ENCODE data around the gene KIF1A. TPM values are rescaled to one million over a fixed set of nuclear protein-coding genes. Genes with fewer than 3 reads are reported as not detected.
A peak's percentile ranks its signal among the peaks of the same experiment; 100 is the strongest.
"Not testable (repeated sequence)": the region's sequence is repeated elsewhere in the genome, so short reads cannot be mapped to it uniquely, and the experiment has no call there.

KIF1A gene
- total RNA-seq, 1 donor from 2014 or later: 123 TPM

DNA sequence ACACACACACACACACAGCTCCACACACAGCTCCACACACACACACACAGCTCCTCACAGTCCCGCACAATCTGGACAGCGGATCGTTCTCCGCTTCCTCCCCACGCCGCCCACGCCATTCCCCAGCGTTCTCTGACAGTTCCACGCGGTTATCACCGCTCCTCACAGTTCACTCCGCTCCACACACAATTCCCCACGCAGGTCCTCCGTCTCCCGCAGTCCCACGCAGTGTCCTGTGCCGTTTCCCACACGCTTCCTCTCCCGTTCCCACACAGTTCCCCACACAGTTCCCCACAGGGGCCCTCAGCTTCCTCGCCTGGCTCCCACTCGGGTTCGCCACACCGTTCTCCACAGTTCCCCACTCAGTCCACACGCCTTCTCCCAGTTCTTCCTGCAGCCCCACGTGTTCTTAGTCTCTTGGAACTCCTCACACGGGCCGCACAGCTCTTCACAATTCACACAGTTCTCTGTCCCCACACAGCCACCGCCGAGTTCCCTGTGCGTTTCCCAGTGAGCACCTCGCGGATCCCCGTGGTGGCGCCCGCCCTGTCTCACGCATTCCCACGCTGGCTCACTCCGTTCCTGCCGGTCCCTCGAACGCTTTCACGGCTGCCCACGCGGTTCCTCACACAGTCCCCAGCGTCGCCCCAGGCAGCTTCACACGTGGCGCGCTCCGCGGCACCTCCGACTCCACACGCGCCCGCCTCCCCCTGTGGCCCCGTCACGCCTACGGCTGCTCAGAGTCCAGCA is 38.4 kb downstream of the KIF1A start:
- ATAC-seq (peak; percentile 12), DNase-seq (ENCODE audit: low spot score) (no peak)
- intact Hi-C loops (cut with DNase I): no loop called here

- DNase-seq (ENCODE audit: low spot score) (no peak), ATAC-seq (peak; percentile 46)
- intact Hi-C loops (cut with DNase I): no loop called here
Measured at GRCh38 chr2:240780023-240780700, 39.9 kb downstream of the KIF1A start.

DNA sequence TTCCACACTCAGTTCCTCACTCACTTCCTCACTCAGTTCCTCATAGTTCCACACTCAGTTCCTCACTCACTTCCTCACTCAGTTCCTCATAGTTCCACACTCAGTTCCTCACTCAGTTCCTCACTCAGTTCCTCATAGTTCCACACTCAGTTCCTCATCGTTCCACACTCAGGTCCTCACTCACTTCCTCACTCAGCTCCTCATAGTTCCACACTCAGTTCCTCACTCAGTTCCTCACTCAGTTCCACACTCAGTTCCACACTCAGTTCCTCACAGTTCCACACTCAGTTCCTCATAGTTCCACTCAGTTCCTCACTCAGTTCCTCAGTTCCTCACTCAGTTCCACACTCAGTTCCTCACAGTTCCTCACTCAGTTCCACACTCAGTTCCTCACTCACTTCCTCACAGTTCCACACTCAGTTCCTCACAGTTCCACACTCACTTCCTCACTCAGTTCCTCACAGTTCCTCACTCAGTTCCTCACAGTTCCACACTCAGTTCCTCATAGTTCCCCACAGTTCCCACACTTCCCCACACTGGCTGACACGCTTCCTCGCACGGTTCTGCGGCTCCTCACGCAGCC is 40.7 kb downstream of the KIF1A start:
- DNase-seq (ENCODE audit: low spot score); intact Hi-C loops (cut with DNase I); ATAC-seq: not testable (repeated sequence)

- intact Hi-C loops (cut with DNase I): no loop called here
- ATAC-seq (no peak), DNase-seq (ENCODE audit: low spot score) (no peak)
Measured at GRCh38 chr2:240778426-240778825, 41.6 kb downstream of the KIF1A start.

DNA sequence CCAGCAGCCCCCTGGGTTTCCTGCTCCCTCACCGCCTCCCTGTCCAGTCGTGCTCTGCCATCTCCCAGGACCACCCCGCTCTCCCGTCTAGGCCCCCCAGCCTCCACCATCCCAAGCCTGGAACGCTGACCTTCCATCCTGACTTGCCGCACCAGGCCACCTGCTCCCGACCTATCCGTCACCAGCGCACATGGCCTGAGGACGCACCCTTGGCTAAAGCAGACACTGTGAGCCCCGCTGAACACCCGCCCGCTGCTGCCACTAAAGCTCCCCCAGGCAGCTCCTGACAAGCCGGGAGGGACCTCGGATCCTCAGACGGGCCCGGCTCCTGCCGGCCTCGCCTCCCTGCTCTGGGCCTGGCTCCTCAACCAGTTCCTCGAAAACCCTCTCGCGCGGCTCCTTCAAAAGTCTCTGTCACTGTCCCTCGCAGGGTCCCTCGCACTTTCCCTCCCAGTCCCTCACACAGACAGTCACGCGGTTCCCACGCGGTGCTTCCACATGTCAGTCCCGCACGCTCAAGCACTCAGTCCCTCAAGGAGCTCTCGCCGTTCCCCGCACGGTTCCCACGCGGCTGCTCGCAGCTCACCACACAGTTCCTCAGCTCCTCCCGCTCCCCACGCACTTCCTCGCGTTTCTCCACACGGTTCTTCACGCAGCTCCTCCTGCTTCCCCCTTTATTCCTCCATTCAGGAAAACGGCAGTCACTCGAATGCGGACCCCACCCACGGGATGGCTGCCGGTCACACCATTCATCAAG is 42.4 kb downstream of the KIF1A start:
- ATAC-seq: no peak
- intact Hi-C loops (cut with DNase I): no loop called here
- DNase-seq (ENCODE audit: low spot score): no peak

- no peak for DNase-seq (ENCODE audit: low spot score)
- ATAC-seq: no peak
- intact Hi-C loops (cut with DNase I): no loop called here
Measured at GRCh38 chr2:240775905-240776304, 44.1 kb downstream of the KIF1A start.

GRCh38 chr2:240774856-240775255 is 45.2 kb downstream of the KIF1A start:
- intact Hi-C loops (cut with DNase I): no loop called here
- no peak for ATAC-seq
- DNase-seq (ENCODE audit: low spot score): no peak

- DNase-seq (ENCODE audit: low spot score) (no peak), ATAC-seq (no peak)
- intact Hi-C loops (cut with DNase I): no loop called here
Measured at GRCh38 chr2:240769096-240769495, 50.9 kb downstream of the KIF1A start.

DNA sequence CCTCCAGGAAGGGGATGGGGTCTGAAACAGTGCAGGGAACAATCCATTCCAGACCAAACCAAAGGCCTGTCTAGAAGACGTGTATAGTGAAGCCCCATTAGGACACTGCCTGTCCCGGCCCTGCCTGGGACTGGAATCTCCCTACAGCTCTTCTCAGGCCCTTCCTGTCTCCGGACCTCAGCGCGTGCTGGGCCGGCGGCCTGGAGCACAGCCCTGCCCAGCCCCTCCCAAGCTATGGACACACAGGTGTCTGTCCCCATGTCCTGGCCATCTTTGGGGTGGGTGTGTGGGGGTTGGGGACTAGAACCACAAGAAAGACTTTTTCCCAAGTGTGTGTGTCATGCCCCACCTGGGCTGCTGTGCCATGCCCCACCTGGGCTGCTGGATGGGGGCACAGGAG is 51.8 kb downstream of the KIF1A start:
- ATAC-seq: no peak
- intact Hi-C loops (cut with DNase I): no loop called here

GRCh38 chr2:240767341-240767740 is 52.7 kb downstream of the KIF1A start:
- intact Hi-C loops (cut with DNase I): no loop called here
- ATAC-seq: no peak
- no peak for DNase-seq (ENCODE audit: low spot score)

More for the DNA sequence above, 51.8 kb downstream of the KIF1A start:
- no peak for DNase-seq (ENCODE audit: low spot score)

DNA sequence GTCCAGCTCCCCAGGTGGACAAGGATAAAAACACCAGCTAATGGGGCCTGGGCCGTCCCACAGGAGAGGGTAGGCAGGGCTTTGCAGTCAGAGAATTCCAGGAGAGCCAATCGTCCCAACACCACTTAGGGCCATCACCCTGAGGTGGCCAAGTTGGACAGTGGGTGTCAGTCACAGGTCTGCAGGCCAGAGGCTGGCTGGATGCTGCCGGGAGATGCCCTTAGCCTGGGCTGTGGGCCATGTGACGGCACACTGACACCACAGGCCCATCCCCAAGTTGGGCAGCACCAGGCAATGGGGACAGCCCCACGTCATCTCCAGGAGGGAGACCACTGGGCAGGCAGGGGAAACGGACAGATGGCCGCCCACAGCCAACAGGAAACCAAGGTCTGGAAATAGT is 53.9 kb downstream of the KIF1A start:
- ATAC-seq (no peak), DNase-seq (ENCODE audit: low spot score) (no peak)
- intact Hi-C loops (cut with DNase I): no loop called here

- intact Hi-C loops (cut with DNase I): no loop called here
- ATAC-seq (no peak), DNase-seq (ENCODE audit: low spot score) (no peak)
Measured at GRCh38 chr2:240765007-240765406, 55.0 kb downstream of the KIF1A start.

DNA sequence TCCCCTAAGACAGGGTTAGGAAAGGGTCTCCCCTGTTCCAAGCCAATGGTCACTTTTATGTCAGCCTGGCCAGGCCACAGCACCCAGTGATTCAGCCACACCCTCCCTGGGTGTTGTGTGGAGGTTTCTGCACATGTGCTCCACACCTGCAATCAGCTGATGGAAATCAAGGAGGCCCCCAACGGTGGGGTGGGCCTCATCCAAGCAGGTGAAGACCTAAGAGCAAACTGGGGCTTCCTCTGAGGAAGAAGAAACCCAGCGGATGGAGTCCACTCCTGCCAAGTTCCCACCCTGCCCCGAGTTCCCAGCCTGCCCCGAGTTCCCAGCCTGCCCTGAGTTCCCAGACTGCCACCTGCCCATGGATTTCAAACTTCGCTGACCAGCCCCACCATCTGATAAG is 55.4 kb downstream of the KIF1A start:
- ATAC-seq (no peak), DNase-seq (ENCODE audit: low spot score) (no peak)
- intact Hi-C loops (cut with DNase I): no loop called here

GRCh38 chr2:240762971-240763370 is 57.0 kb downstream of the KIF1A start:
- ATAC-seq: no peak
- intact Hi-C loops (cut with DNase I): no loop called here
- DNase-seq (ENCODE audit: low spot score): no peak

- ATAC-seq (no peak), DNase-seq (ENCODE audit: low spot score) (no peak)
- intact Hi-C loops (cut with DNase I): no loop called here
Measured at GRCh38 chr2:240762249-240762648, 57.8 kb downstream of the KIF1A start.

- no peak for ATAC-seq
- intact Hi-C loops (cut with DNase I): no loop called here
- no peak for DNase-seq (ENCODE audit: low spot score)
Measured at GRCh38 chr2:240760576-240761246, 59.3 kb downstream of the KIF1A start.

DNA sequence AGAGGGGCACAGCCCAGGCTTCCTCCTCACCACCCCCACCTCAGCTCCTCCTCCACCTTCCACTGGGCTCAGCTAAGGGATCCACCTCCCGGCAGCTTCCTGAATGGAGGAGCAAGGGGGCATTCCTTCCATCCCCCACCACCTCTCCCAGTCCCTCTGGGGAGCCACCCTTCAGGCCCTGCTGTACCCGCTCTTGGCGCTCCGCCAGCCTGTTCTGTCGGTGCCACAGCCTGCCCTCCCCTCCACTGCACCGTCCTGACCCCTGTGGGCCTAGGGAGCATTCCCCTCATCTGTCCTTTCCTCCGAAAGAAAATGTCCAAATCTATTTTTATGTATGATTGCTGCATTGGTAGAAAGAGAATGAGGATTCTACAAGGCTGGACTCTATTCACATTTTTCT is 59.9 kb downstream of the KIF1A start:
- intact Hi-C loops (cut with DNase I): no loop called here
- no peak for ATAC-seq
- no peak for DNase-seq (ENCODE audit: low spot score)

- intact Hi-C loops (cut with DNase I): no loop called here
- no peak for DNase-seq (ENCODE audit: low spot score)
- no peak for ATAC-seq
Measured at GRCh38 chr2:240759459-240759858, 60.6 kb downstream of the KIF1A start.

DNA sequence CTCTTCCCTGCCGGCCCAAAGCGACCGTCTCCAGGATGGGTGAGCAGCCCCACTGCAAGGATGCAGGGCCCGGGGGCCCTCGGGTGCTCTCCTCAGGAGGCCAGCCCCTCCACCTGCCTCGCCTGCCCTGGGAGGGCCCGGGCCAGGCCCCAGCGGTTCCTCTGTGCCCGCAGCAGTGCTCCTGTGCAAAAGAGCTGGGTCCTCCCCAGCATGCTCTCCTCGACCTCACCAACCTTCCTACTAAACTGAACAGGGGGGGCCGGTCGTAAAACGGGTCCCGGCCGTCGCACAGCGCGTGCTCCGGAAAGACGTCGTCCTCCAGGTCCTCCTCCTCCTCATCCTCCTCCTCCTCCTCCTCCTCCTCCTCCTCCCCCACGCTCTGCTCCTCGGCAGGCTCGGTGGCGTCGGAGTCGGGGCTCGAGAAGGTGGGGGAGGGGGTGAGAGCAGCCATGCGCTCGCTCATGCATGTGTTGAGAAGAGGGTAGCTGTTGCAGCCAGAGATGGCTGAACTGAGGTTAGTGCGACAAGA is 62.9 kb downstream of the KIF1A start:
- ATAC-seq (no peak), DNase-seq (ENCODE audit: low spot score) (no peak)
- intact Hi-C loops (cut with DNase I): no loop called here
